Activated CD4-positive, alpha-beta T cell treated with anti-CD3 and anti-CD28 coated beads, Interleukin-2, amount 10 ng/mL, durations not matched to agents 24 days and 14 days (primary cell): ENCODE data around the gene TRIM47. TPM values are rescaled to one million over a fixed set of nuclear protein-coding genes. Genes with fewer than 3 reads are reported as not detected.
"Not testable (repeated sequence)": the region's sequence is repeated elsewhere in the genome, so short reads cannot be mapped to it uniquely, and the experiment has no call there.

Source experiments
- DNase-seq: peaks from one replicate; pipeline ENCODE4 v3.0.0; 2022
- H3K27ac Mint-ChIP-seq: one replicate; pipeline ENCODE4 v1.8.0; 2022; ENCODE audit warnings: mild to moderate bottlenecking, mixed read lengths
- H3K27me3 Mint-ChIP-seq: one replicate; pipeline ENCODE4 v1.8.0; 2022; ENCODE audit warnings: mixed read lengths
- H3K36me3 Mint-ChIP-seq: one replicate; pipeline ENCODE4 v1.8.0; 2022; ENCODE audit warnings: low read depth, mild to moderate bottlenecking, mixed read lengths
- H3K4me1 Mint-ChIP-seq: one replicate; pipeline ENCODE4 v1.8.0; 2021; ENCODE audit warnings: mixed read lengths
- H3K4me3 Mint-ChIP-seq: one replicate; pipeline ENCODE4 v1.8.0; 2022; ENCODE audit warnings: mild to moderate bottlenecking, moderate library complexity, mixed read lengths
- H3K9me3 Mint-ChIP-seq: one replicate; pipeline ENCODE4 v1.8.0; 2021; ENCODE audit warnings: mixed read lengths
- intact Hi-C: fragments of 100-400 bp; cut with micrococcal nuclease; formaldehyde crosslinking; loops from one replicate; pipeline ENCODE4 v1.15.1; 2023
- total RNA-seq: library from RNA; stranded (reverse); gene quantifications from 2 replicates; pipeline ENCODE4 v1.2.3, GENCODE V29; 2022

TRIM47 gene
- total RNA-seq, 1 donor from 2014 or later, result 25.2 TPM

- H3K4me1 Mint-ChIP-seq, result peaks cover 37% of the 10 kb centered on the region
- DNase-seq, intact Hi-C loops, H3K4me3 Mint-ChIP-seq, H3K27me3 Mint-ChIP-seq, H3K36me3 Mint-ChIP-seq, H3K9me3 Mint-ChIP-seq: not testable (repeated sequence)
- peak overlapping the region; percentile 72 for H3K27ac Mint-ChIP-seq
Observed at GRCh38 chr17:75859358-75859757, 19.0 kb downstream of the TRIM47 start.

- Mint-ChIP-seq H3K36me3 (peaks cover 3% of the 10 kb centered on the region), H3K27me3 (no peaks in the 10 kb centered on the region), H3K27ac (peak overlapping the region; percentile 92), H3K4me3 (no peak overlapping the region), H3K4me1 (peaks cover 34% of the 10 kb centered on the region), H3K9me3 (no peaks in the 10 kb centered on the region)
- intact Hi-C loops, result no loop called here
- DNase-seq, result no peak
Observed at GRCh38 chr17:75856062-75856756, 22.2 kb downstream of the TRIM47 start.

- no peaks in the 10 kb centered on the region for H3K27me3 Mint-ChIP-seq
- intact Hi-C loops, result loop anchor here (1.0 to 2.0 kb wide), 6 partner anchors 11 to 123 kb away; partner anchors contain the start of genes ACOX1, MRPL38, TEN1 and UNC13D
- DNase-seq, result peak; percentile 99
- H3K4me3 Mint-ChIP-seq, result no peak within 1 kb of the TSS
- no peaks in the 10 kb centered on the region for H3K9me3 Mint-ChIP-seq
- peaks cover 6% of the 10 kb centered on the region for H3K36me3 Mint-ChIP-seq
- H3K4me1 Mint-ChIP-seq, result peaks cover 31% of the 10 kb centered on the region
- H3K27ac Mint-ChIP-seq, result peak within 1 kb of the TSS; percentile 92
Observed at GRCh38 chr17:75855310-75856061, 22.9 kb downstream of the TRIM47 start, which contains the start of gene WBP2. Gene WBP2 (minus strand): TSS chr17:75855335. CDS start chr17:75855297, 38 bp downstream.

- no peak overlapping the region for H3K4me3 Mint-ChIP-seq
- no peaks in the 10 kb centered on the region for H3K9me3 Mint-ChIP-seq
- H3K36me3 Mint-ChIP-seq, result peaks cover 8% of the 10 kb centered on the region
- no peak overlapping the region for H3K27ac Mint-ChIP-seq
- no peaks in the 10 kb centered on the region for H3K27me3 Mint-ChIP-seq
- peaks cover 31% of the 10 kb centered on the region for H3K4me1 Mint-ChIP-seq
- intact Hi-C loops, result loop anchor here (1.0 to 2.0 kb wide), 6 partner anchors 11 to 124 kb away; partner anchors contain the start of genes ACOX1, MRPL38, TEN1 and UNC13D
- no peak for DNase-seq
Observed at GRCh38 chr17:75854881-75855309, 23.5 kb downstream of the TRIM47 start.

- DNase-seq, result peak; percentile 69
- intact Hi-C loops, result loop anchor here (2.0 kb wide), 1 partner anchor 125 kb away; the partner anchor contains the start of genes ACOX1 and TEN1
- H3K27ac Mint-ChIP-seq, result no peak overlapping the region
- peaks cover 13% of the 10 kb centered on the region for H3K36me3 Mint-ChIP-seq
- peaks cover 29% of the 10 kb centered on the region for H3K4me1 Mint-ChIP-seq
- no peak overlapping the region for H3K4me3 Mint-ChIP-seq
- H3K9me3 Mint-ChIP-seq, result no peaks in the 10 kb centered on the region
- no peaks in the 10 kb centered on the region for H3K27me3 Mint-ChIP-seq
Observed at GRCh38 chr17:75854101-75854748, 24.2 kb downstream of the TRIM47 start.

- Mint-ChIP-seq H3K9me3 (no peaks in the 10 kb centered on the region), H3K4me1 (peaks cover 27% of the 10 kb centered on the region), H3K4me3 (peak overlapping the region; percentile 51), H3K27me3 (no peaks in the 10 kb centered on the region), H3K27ac (no peak overlapping the region), H3K36me3 (peaks cover 16% of the 10 kb centered on the region)
- intact Hi-C loops, result no loop called here
- DNase-seq, result no peak
Observed at GRCh38 chr17:75853433-75853832, 24.9 kb downstream of the TRIM47 start.

- H3K9me3 Mint-ChIP-seq, H3K27ac Mint-ChIP-seq, DNase-seq, intact Hi-C loops, H3K4me3 Mint-ChIP-seq, H3K27me3 Mint-ChIP-seq: not testable (repeated sequence)
- H3K4me1 Mint-ChIP-seq, result peaks cover 23% of the 10 kb centered on the region
- H3K36me3 Mint-ChIP-seq, result peaks cover 24% of the 10 kb centered on the region
Observed at GRCh38 chr17:75851693-75851991, 26.7 kb downstream of the TRIM47 start.

GRCh38 chr17:75850928-75851692 is 27.3 kb downstream of the TRIM47 start:
- H3K4me1 Mint-ChIP-seq, result peaks cover 18% of the 10 kb centered on the region
- no peak overlapping the region for H3K27ac Mint-ChIP-seq
- H3K27me3 Mint-ChIP-seq, result no peaks in the 10 kb centered on the region
- intact Hi-C loops, result no loop called here
- H3K36me3 Mint-ChIP-seq, result peaks cover 25% of the 10 kb centered on the region
- no peaks in the 10 kb centered on the region for H3K9me3 Mint-ChIP-seq
- H3K4me3 Mint-ChIP-seq, result no peak overlapping the region
- no peak for DNase-seq

GRCh38 chr17:75849724-75850123 is 28.7 kb downstream of the TRIM47 start:
- Mint-ChIP-seq H3K27ac (no peak overlapping the region), H3K4me3 (no peak overlapping the region), H3K9me3 (no peaks in the 10 kb centered on the region), H3K4me1 (peaks cover 24% of the 10 kb centered on the region), H3K36me3 (peaks cover 29% of the 10 kb centered on the region), H3K27me3 (no peaks in the 10 kb centered on the region)
- intact Hi-C loops, result no loop called here
- no peak for DNase-seq

GRCh38 chr17:75849279-75849646 is 29.1 kb downstream of the TRIM47 start:
- intact Hi-C loops, result no loop called here
- Mint-ChIP-seq H3K36me3 (peaks cover 29% of the 10 kb centered on the region), H3K4me1 (peaks cover 21% of the 10 kb centered on the region), H3K27ac (no peak overlapping the region), H3K4me3 (no peak overlapping the region), H3K9me3 (no peaks in the 10 kb centered on the region), H3K27me3 (no peaks in the 10 kb centered on the region)
- no peak for DNase-seq

GRCh38 chr17:75848523-75849278 is 29.7 kb downstream of the TRIM47 start:
- H3K4me3 Mint-ChIP-seq, result no peak overlapping the region
- intact Hi-C loops, result no loop called here
- H3K27ac Mint-ChIP-seq, result peak overlapping the region; percentile 47
- peaks cover 29% of the 10 kb centered on the region for H3K36me3 Mint-ChIP-seq
- peak; percentile 94 for DNase-seq
- no peaks in the 10 kb centered on the region for H3K9me3 Mint-ChIP-seq
- peaks cover 20% of the 10 kb centered on the region for H3K4me1 Mint-ChIP-seq
- H3K27me3 Mint-ChIP-seq, result no peaks in the 10 kb centered on the region

GRCh38 chr17:75847614-75848522 is 30.5 kb downstream of the TRIM47 start:
- no peaks in the 10 kb centered on the region for H3K27me3 Mint-ChIP-seq
- H3K27ac Mint-ChIP-seq, result peak overlapping the region; percentile 47

More at GRCh38 chr17:75847614-75848522, 30.5 kb downstream of the TRIM47 start:
- intact Hi-C loops, result no loop called here
- Mint-ChIP-seq H3K36me3 (peaks cover 30% of the 10 kb centered on the region), H3K4me1 (peaks cover 18% of the 10 kb centered on the region), H3K9me3 (no peaks in the 10 kb centered on the region), H3K4me3 (no peak overlapping the region)
- no peak for DNase-seq
